ENCODE results near the gene HTRA1.

The HTRA1 gene

GRCh38 chr10:122561212-122561611 is 99.9 kb downstream of the HTRA1 start:
- TF ChIP-seq, protein P1, sequence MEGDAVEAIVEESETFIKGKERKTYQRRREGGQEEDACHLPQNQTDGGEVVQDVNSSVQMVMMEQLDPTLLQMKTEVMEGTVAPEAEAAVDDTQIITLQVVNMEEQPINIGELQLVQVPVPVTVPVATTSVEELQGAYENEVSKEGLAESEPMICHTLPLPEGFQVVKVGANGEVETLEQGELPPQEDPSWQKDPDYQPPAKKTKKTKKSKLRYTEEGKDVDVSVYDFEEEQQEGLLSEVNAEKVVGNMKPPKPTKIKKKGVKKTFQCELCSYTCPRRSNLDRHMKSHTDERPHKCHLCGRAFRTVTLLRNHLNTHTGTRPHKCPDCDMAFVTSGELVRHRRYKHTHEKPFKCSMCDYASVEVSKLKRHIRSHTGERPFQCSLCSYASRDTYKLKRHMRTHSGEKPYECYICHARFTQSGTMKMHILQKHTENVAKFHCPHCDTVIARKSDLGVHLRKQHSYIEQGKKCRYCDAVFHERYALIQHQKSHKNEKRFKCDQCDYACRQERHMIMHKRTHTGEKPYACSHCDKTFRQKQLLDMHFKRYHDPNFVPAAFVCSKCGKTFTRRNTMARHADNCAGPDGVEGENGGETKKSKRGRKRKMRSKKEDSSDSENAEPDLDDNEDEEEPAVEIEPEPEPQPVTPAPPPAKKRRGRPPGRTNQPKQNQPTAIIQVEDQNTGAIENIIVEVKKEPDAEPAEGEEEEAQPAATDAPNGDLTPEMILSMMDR (IDR thresholded peaks at IDR 0.05; ENCODE audit: poor library complexity, severe bottlenecking) = no peak
- Histone ChIP-seq H3K9me3 (ENCODE audit: severe bottlenecking) (no peaks in the 10 kb centered on the region), H3K4me1 (ENCODE audit: insufficient read depth, poor library complexity, severe bottlenecking) (peaks cover 15% of the 10 kb centered on the region), H3K4me3 (ENCODE audit: severe bottlenecking) (no peak overlapping the region), H3K27ac (ENCODE audit: poor library complexity, severe bottlenecking) (no peak overlapping the region), H3K27me3 (ENCODE audit: insufficient read depth, poor library complexity, severe bottlenecking) (no peaks in the 10 kb centered on the region), H3K36me3 (ENCODE audit: low read depth) (no peaks in the 10 kb centered on the region)
- no peak for DNase-seq (ENCODE audit: low spot score)
- ATAC-seq (ENCODE audit: low read depth) = no peak

DNA sequence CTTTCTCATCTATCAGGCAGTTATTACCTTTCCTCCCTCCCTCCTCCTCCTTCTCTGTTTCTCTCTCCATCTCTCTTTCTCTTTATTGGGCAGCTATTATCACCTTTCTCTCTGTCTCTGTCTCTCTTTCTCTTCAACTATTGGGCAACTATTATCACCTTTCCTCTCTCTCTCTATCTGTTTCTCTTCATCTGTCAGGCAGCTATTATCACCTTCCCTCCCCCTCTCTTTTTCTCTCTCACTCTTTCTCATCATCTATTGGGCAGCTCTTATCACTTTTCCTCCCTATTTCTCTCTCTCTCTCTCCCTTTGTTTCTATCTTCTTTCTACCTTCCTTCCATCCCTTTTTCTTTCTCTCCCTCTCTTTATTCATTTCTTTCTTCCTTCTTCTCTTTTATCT is 100.4 kb downstream of the HTRA1 start:
- no peak overlapping the region for H3K27ac ChIP-seq (ENCODE audit: poor library complexity, severe bottlenecking)
- TF ChIP-seq, protein P1 (IDR thresholded peaks at IDR 0.05; ENCODE audit: poor library complexity, severe bottlenecking) = no peak
- H3K9me3 ChIP-seq (ENCODE audit: severe bottlenecking) = no peaks in the 10 kb centered on the region
- ATAC-seq (ENCODE audit: low read depth) (no peak), DNase-seq (ENCODE audit: low spot score) (no peak)
- H3K4me3 ChIP-seq (ENCODE audit: severe bottlenecking) = no peak overlapping the region
- peaks cover 15% of the 10 kb centered on the region for H3K4me1 ChIP-seq (ENCODE audit: insufficient read depth, poor library complexity, severe bottlenecking)
- H3K27me3 ChIP-seq (ENCODE audit: insufficient read depth, poor library complexity, severe bottlenecking) = no peaks in the 10 kb centered on the region
- H3K36me3 ChIP-seq (ENCODE audit: low read depth) = no peaks in the 10 kb centered on the region

Data from RWPE2 (cell line).